Skeletal muscle tissue (tissue), 4 donors: Measurements from ENCODE around the gene HCFC1R1. TPM values are rescaled to one million over a fixed set of nuclear protein-coding genes. Genes with fewer than 3 reads are reported as not detected.

ENCODE experiments used
- H3K27ac ChIP-seq: one replicate; pipeline ENCODE4 v1.7.0; 2013; ENCODE audit warnings: mild to moderate bottlenecking, low read depth, low read length, inconsistent platforms
- H3K27me3 ChIP-seq, 3 donors: one replicate each; pipeline ENCODE4 v1.7.0; 2013; ENCODE audit warnings: low read length in 3 of 3; ENCODE audit not compliant: control insufficient read depth in 3 of 3, insufficient read depth in 3 of 3
- H3K36me3 ChIP-seq, 3 donors: one replicate each; pipeline ENCODE4 v1.7.0; 2013; ENCODE audit warnings: low read length in 3 of 3; ENCODE audit not compliant: control insufficient read depth in 3 of 3, insufficient read depth in 3 of 3
- H3K4me1 ChIP-seq, 3 donors: one replicate each; pipeline ENCODE4 v1.7.0; 2013; ENCODE audit warnings: low read length in 3 of 3, mild to moderate bottlenecking in 3 of 3; ENCODE audit not compliant: control insufficient read depth in 3 of 3, insufficient read depth in 3 of 3
- H3K4me3 ChIP-seq, 3 donors: one replicate each; pipeline ENCODE4 v1.7.0; 2013; ENCODE audit warnings: low read length in 3 of 3
- H3K9ac ChIP-seq, 3 donors: one replicate each; pipeline ENCODE4 v1.7.0; 2013; ENCODE audit warnings: low read length in 3 of 3, mild to moderate bottlenecking in 3 of 3, moderate library complexity in 2 of 3, low read depth in 1 of 3
- H3K9me3 ChIP-seq, 3 donors: one replicate each; pipeline ENCODE4 v1.7.0; 2013; ENCODE audit warnings: low read length in 3 of 3; ENCODE audit not compliant: control insufficient read depth in 3 of 3
- total RNA-seq: library from RNA; depleted of rRNA; stranded (reverse); fragments of >200 nt; gene quantifications from one replicate; pipeline ENCODE4 v1.2.3, GENCODE V29; 2014
- donor health status: Osteomylitis.

HCFC1R1 gene
- total RNA-seq, 1 donor from 2014 or later: 14.1 TPM

GRCh38 chr16:3020247-3020603, 3.5 kb downstream of the HCFC1R1 start, which contains the start of gene TNFRSF12A:
TSS of gene TNFRSF12A (plus strand) at chr16:3020368. CDS start at chr16:3020398, 30 bp downstream.
- Histone ChIP-seq H3K9ac (peak within 1 kb of the TSS; percentile 82 to 95 (median 87)), H3K4me3 (peak within 1 kb of the TSS; percentile 71 to 85 (median 81)), H3K36me3 (peaks cover 0 to 4% (median 0%) of the 10 kb centered on the region in 3 donors), H3K27me3 (peaks cover 9 to 14% (median 12%) of the 10 kb centered on the region in 3 donors), H3K4me1 (peaks cover 33 to 43% (median 38%) of the 10 kb centered on the region in 3 donors), H3K27ac (peak within 1 kb of the TSS; percentile 97), H3K9me3 (no peaks in the 10 kb centered on the region)

- H3K27ac ChIP-seq: peak overlapping the region; percentile 97
- peaks cover 0 to 4% (median 0%) of the 10 kb centered on the region in 3 donors for H3K36me3 ChIP-seq
- no peaks in the 10 kb centered on the region for H3K9me3 ChIP-seq
- peaks cover 9 to 14% (median 12%) of the 10 kb centered on the region in 3 donors for H3K27me3 ChIP-seq
- H3K4me3 ChIP-seq: peak overlapping the region; percentile 64 to 73 (median 70)
- peak overlapping the region in 1 of 3 donors; percentile 40 for H3K9ac ChIP-seq
- H3K4me1 ChIP-seq: peaks cover 33 to 40% (median 38%) of the 10 kb centered on the region in 3 donors
These were observed 4.0 kb downstream of the HCFC1R1 start for GRCh38 chr16:3019594-3020246.

- Histone ChIP-seq H3K27ac (no peak within 1 kb of the TSS), H3K27me3 (peaks cover 24 to 28% (median 24%) of the 10 kb centered on the region in 3 donors), H3K9me3 (no peaks in the 10 kb centered on the region), H3K4me3 (no peak within 1 kb of the TSS), H3K9ac (no peak within 1 kb of the TSS), H3K4me1 (peaks cover 25 to 36% (median 27%) of the 10 kb centered on the region in 3 donors), H3K36me3 (peaks cover 0 to 4% (median 0%) of the 10 kb centered on the region in 3 donors)
These were observed 5.8 kb downstream of the HCFC1R1 start, which contains the start of gene CLDN6 for GRCh38 chr16:3017794-3018506. TSS of gene CLDN6 (minus strand) at chr16:3018183. CDS start at chr16:3016021, 2,162 bp downstream.

- peaks cover 22 to 32% (median 22%) of the 10 kb centered on the region in 3 donors for H3K4me1 ChIP-seq
- H3K27me3 ChIP-seq: peaks cover 29 to 33% (median 29%) of the 10 kb centered on the region in 3 donors
- no peak overlapping the region for H3K4me3 ChIP-seq
- H3K9me3 ChIP-seq: no peaks in the 10 kb centered on the region
- H3K9ac ChIP-seq: no peak overlapping the region
- H3K36me3 ChIP-seq: peaks cover 0 to 4% (median 0%) of the 10 kb centered on the region in 3 donors
- no peak overlapping the region for H3K27ac ChIP-seq
These were observed 6.4 kb downstream of the HCFC1R1 start for GRCh38 chr16:3017344-3017743.

GRCh38 chr16:3015865-3016521, 7.7 kb downstream of the HCFC1R1 start:
- Histone ChIP-seq H3K27me3 (peaks cover 37 to 42% (median 37%) of the 10 kb centered on the region in 3 donors), H3K4me3 (no peak overlapping the region), H3K27ac (no peak overlapping the region), H3K9ac (no peak overlapping the region), H3K9me3 (no peaks in the 10 kb centered on the region), H3K36me3 (no peaks in the 10 kb centered on the region), H3K4me1 (peaks cover 11 to 27% (median 16%) of the 10 kb centered on the region in 3 donors)

GRCh38 chr16:3014971-3015370, 8.8 kb downstream of the HCFC1R1 start:
- H3K27me3 ChIP-seq: peaks cover 37 to 46% (median 42%) of the 10 kb centered on the region in 3 donors
- no peak overlapping the region for H3K9ac ChIP-seq

GRCh38 chr16:3013998-3014690, 9.6 kb downstream of the HCFC1R1 start:
- Histone ChIP-seq H3K9me3 (no peaks in the 10 kb centered on the region), H3K4me1 (peaks cover 3 to 18% (median 9%) of the 10 kb centered on the region in 3 donors), H3K27ac (no peak overlapping the region), H3K9ac (no peak overlapping the region), H3K27me3 (peaks cover 37 to 46% (median 45%) of the 10 kb centered on the region in 3 donors), H3K36me3 (no peaks in the 10 kb centered on the region), H3K4me3 (no peak overlapping the region)

More at GRCh38 chr16:3014971-3015370, 8.8 kb downstream of the HCFC1R1 start:
- peaks cover 5 to 21% (median 13%) of the 10 kb centered on the region in 3 donors for H3K4me1 ChIP-seq
- H3K4me3 ChIP-seq: no peak overlapping the region
- H3K9me3 ChIP-seq: no peaks in the 10 kb centered on the region
- H3K36me3 ChIP-seq: no peaks in the 10 kb centered on the region
- no peak overlapping the region for H3K27ac ChIP-seq

- Histone ChIP-seq H3K4me1 (peaks cover 3 to 18% (median 9%) of the 10 kb centered on the region in 3 donors), H3K4me3 (no peak overlapping the region), H3K36me3 (no peaks in the 10 kb centered on the region), H3K27me3 (peaks cover 38 to 47% (median 47%) of the 10 kb centered on the region in 3 donors), H3K9me3 (no peaks in the 10 kb centered on the region), H3K27ac (no peak overlapping the region), H3K9ac (no peak overlapping the region)
These were observed 10.2 kb downstream of the HCFC1R1 start for GRCh38 chr16:3013491-3013951.

GRCh38 chr16:3012828-3013420, 10.8 kb downstream of the HCFC1R1 start, which contains the start of gene CLDN9:
TSS of gene CLDN9 (plus strand) at chr16:3012923. CDS start at chr16:3013363, 440 bp downstream.
- no peaks in the 10 kb centered on the region for H3K9me3 ChIP-seq
- no peaks in the 10 kb centered on the region for H3K36me3 ChIP-seq
- peaks cover 37 to 48% (median 46%) of the 10 kb centered on the region in 3 donors for H3K27me3 ChIP-seq
- no peak within 1 kb of the TSS for H3K27ac ChIP-seq
- no peak within 1 kb of the TSS for H3K9ac ChIP-seq
- H3K4me3 ChIP-seq: no peak within 1 kb of the TSS
- H3K4me1 ChIP-seq: peaks cover 3 to 15% (median 7%) of the 10 kb centered on the region in 3 donors
